RPMI7951 (cell line): ENCODE measurements around the gene RLN3. TPM values are rescaled to one million over a fixed set of nuclear protein-coding genes. Genes with fewer than 3 reads are reported as not detected.
"Not testable (repeated sequence)": the region's sequence is repeated elsewhere in the genome, so short reads cannot be mapped to it uniquely, and the experiment has no call there.

ENCODE experiments used
- DNase-seq: peaks from one replicate; pipeline ENCODE4 v3.0.0-alpha.2; 2012; ENCODE audit warnings: low read depth
- total RNA-seq: library from RNA; depleted of rRNA; stranded (reverse); fragments of >200 nt; shearing (Covaris generic); gene quantifications from 2 replicates; pipeline ENCODE4 v1.2.3, GENCODE V29; 2014

Gene RLN3
- total RNA-seq, 1 experiment from 2014 or later = not detected

- DNase-seq = no peak
These were observed 6.5 kb upstream of the RLN3 start for GRCh38 chr19:14021474-14021873.

GRCh38 chr19:14022469-14022868 lies 5.5 kb upstream of the RLN3 start:
- no peak for DNase-seq

GRCh38 chr19:14023404-14024235 lies 4.3 kb upstream of the RLN3 start:
- DNase-seq = peak; percentile 63

GRCh38 chr19:14026652-14027192 lies 1.2 kb upstream of the RLN3 start:
- not testable (repeated sequence) for DNase-seq

- no peak for DNase-seq
These were observed 953 bp downstream of the RLN3 start for GRCh38 chr19:14028901-14029300.

GRCh38 chr19:14030997-14031718 lies 3.2 kb downstream of the RLN3 start:
- no peak for DNase-seq

- DNase-seq = peak; percentile 40
These were observed 4.0 kb downstream of the RLN3 start, which contains the start of gene IL27RA for GRCh38 chr19:14031719-14032480. IL27RA (plus strand) TSS chr19:14031762; CDS start chr19:14031873, 111 bp downstream.

GRCh38 chr19:14033946-14034345 lies 6.0 kb downstream of the RLN3 start:
- DNase-seq = no peak

- not testable (repeated sequence) for DNase-seq
These were observed 7.2 kb downstream of the RLN3 start for GRCh38 chr19:14035159-14035558.

GRCh38 chr19:14035706-14036105 lies 7.8 kb downstream of the RLN3 start:
- peak; percentile 31 for DNase-seq

- no peak for DNase-seq
These were observed 11.2 kb downstream of the RLN3 start for GRCh38 chr19:14039181-14039580.

- DNase-seq = peak; percentile 67
These were observed 15.0 kb downstream of the RLN3 start for GRCh38 chr19:14042659-14043608.

- DNase-seq = not testable (repeated sequence)
These were observed 19.9 kb downstream of the RLN3 start for GRCh38 chr19:14047866-14048265.

- DNase-seq = peak; percentile 79
These were observed 20.6 kb downstream of the RLN3 start for GRCh38 chr19:14048443-14049153.

- DNase-seq = no peak
These were observed 22.6 kb downstream of the RLN3 start for GRCh38 chr19:14050512-14050911.

- not testable (repeated sequence) for DNase-seq
These were observed 23.0 kb downstream of the RLN3 start for GRCh38 chr19:14050961-14051360.

GRCh38 chr19:14051980-14052379 lies 24.0 kb downstream of the RLN3 start:
- DNase-seq = no peak

GRCh38 chr19:14052470-14052869 lies 24.5 kb downstream of the RLN3 start:
- no peak for DNase-seq

- no peak for DNase-seq
These were observed 25.1 kb downstream of the RLN3 start for GRCh38 chr19:14053032-14053431.

- no peak for DNase-seq
These were observed 25.6 kb downstream of the RLN3 start for GRCh38 chr19:14053500-14053899.
